Kidney (tissue), 14 donors: Measurements from ENCODE around the gene AGR2. TPM values are rescaled to one million over a fixed set of nuclear protein-coding genes. Genes with fewer than 3 reads are reported as not detected.

Experiments
- DNase-seq, 5 donors: peaks; one replicate each; pipeline ENCODE4 v3.0.0-alpha.2; 2013 to 2020
- FAIRE-seq: peaks from 2 replicates; lab custom pipeline; 2012; peaks lifted over from hg19 to GRCh38; lab: Jason Lieb, UNC
- H3K27ac ChIP-seq, 2 donors: one replicate each; pipeline ENCODE4 v1.7.0; 2013; ENCODE audit warnings: low read depth in 2 of 2, low read length in 2 of 2, inconsistent platforms in 1 of 2
- H3K27me3 ChIP-seq: one replicate; pipeline ENCODE4 v1.7.1; 2013; ENCODE audit warnings: low read length, inconsistent platforms; ENCODE audit not compliant: control insufficient read depth, insufficient read depth
- H3K36me3 ChIP-seq, 3 donors: one replicate each; pipeline versions ENCODE4 v1.7.0 to v1.7.1; 2013; ENCODE audit warnings: low read length in 3 of 3, control low read depth in 1 of 3, inconsistent platforms in 1 of 3; ENCODE audit not compliant: insufficient read depth in 3 of 3, control insufficient read depth in 2 of 3
- H3K4me1 ChIP-seq, 3 donors: one replicate each; pipeline versions ENCODE4 v1.7.0 to v1.7.1; 2013; ENCODE audit warnings: low read length in 3 of 3, inconsistent platforms in 1 of 3, low read depth in 1 of 3; ENCODE audit not compliant: control insufficient read depth in 2 of 3, insufficient read depth in 2 of 3
- H3K4me3 ChIP-seq, 3 donors: one replicate each; pipeline versions ENCODE4 v1.7.0 to v1.8.1; 2013; ENCODE audit warnings: low read length in 3 of 3, control low read depth in 1 of 3, inconsistent platforms in 1 of 3
- H3K9ac ChIP-seq, 3 donors: one replicate each; pipeline versions ENCODE4 v1.7.0 to v1.7.1; 2013; ENCODE audit warnings: low read length in 3 of 3, control low read depth in 1 of 3, inconsistent platforms in 1 of 3
- H3K9me3 ChIP-seq, 3 donors: one replicate each; pipeline versions ENCODE4 v1.7.0 to v1.7.1; 2013; ENCODE audit warnings: low read length in 3 of 3, control low read depth in 1 of 3, inconsistent platforms in 1 of 3; ENCODE audit not compliant: control insufficient read depth in 2 of 3, insufficient read depth in 1 of 3
- intact Hi-C: fragments of 100-400 bp; cut with DNase I; formaldehyde crosslinking; loops from one replicate; pipeline ENCODE4 v1.11.1; 2022
- polyA plus RNA-seq: library from polyadenylated mRNA; stranded (reverse); fragments of 350-450 nt; fragmentation: Illumina TruSeq; extraction: RNeasy Lipid Tissue Mini Kit (QIAGEN cat#74804); gene quantifications from one replicate; pipeline ENCODE4 v1.2.3, GENCODE V29; 2014; ENCODE audit warnings: low read depth, low replicate concordance; ENCODE audit not compliant: insufficient read depth
- total RNA-seq: library from RNA; stranded (reverse); fragmentation: NEBNext Ultra II Directional; extraction: Animal tissue kit (Norgen Biotek cat#: 25700); gene quantifications from one replicate; pipeline ENCODE4 v1.2.1, GENCODE V29; 2021
- TF ChIP-seq, protein P1 (sequence below): IDR thresholded peaks from 3 replicates; pipeline ENCODE4 v1.5.1; 2012; ENCODE audit warnings: mild to moderate bottlenecking, moderate library complexity, borderline replicate concordance; ENCODE audit not compliant: insufficient read depth; ENCODE audit errors: extremely low read depth
- donor health status: control.
- donor health status: control.
- donor health status: control.
- donor health status: control.
- donor health status: control.
- donor health status: DM: yes; HTN: yes; CAD: no.
- donor health status: Normal renal cell carcinoma (clear cell type).

AGR2 gene
- total and polyA plus RNA-seq, 2 donors from 2014 or later: 15.1 to 164 TPM

DNA sequence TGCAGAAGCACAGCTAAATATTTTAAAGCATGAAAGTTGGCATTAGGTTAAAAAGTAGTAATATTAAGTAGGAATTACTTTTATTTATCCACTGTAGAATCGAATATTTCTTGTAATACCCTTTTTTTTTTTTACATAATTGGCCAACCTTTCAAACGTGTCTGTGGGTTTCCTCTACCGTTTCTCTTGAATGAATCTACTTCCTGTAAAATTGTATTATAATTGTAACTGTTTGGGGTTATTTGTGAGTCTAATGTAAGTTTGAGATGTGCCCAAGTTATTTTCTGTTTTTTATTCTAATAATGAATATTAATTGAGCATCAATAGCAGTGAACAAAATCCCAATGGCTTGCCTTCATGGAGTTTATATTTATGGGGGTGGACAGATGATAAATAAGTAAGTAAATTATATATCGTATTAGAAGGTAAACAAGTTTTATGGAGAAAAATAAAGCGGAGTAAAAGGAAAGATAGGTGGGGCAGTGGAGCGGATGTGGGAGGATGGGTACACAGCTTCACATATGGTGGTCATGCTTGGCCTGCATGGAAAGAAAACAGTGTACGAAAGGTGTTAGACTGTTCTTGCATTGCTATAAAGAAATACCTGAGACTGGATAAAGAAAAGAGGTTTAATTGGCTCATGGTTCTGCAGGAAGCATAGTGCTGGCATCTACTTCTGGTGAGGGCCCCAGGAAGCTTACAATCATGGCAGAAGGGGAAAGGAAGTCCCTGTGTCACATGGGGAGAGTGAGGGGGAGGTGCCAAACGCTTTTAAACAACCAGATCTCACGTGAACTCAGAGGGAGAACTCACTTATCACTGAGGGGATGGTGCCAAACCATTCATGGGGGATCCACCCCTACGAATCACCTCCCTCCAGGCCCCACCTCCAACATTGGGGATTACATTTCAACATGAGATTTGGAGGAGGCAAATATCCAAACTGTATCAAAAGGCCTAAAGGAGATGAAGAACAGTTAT lies 45.9 kb downstream of the AGR2 start:
- Histone ChIP-seq H3K36me3 (no peaks in the 10 kb centered on the region), H3K9me3 (no peaks in the 10 kb centered on the region), H3K9ac (no peak overlapping the region), H3K4me1 (peaks cover 0 to 5% (median 0%) of the 10 kb centered on the region in 3 donors), H3K27me3 (no peaks in the 10 kb centered on the region), H3K4me3 (no peak overlapping the region), H3K27ac (no peak overlapping the region)
- TF ChIP-seq, protein P1, sequence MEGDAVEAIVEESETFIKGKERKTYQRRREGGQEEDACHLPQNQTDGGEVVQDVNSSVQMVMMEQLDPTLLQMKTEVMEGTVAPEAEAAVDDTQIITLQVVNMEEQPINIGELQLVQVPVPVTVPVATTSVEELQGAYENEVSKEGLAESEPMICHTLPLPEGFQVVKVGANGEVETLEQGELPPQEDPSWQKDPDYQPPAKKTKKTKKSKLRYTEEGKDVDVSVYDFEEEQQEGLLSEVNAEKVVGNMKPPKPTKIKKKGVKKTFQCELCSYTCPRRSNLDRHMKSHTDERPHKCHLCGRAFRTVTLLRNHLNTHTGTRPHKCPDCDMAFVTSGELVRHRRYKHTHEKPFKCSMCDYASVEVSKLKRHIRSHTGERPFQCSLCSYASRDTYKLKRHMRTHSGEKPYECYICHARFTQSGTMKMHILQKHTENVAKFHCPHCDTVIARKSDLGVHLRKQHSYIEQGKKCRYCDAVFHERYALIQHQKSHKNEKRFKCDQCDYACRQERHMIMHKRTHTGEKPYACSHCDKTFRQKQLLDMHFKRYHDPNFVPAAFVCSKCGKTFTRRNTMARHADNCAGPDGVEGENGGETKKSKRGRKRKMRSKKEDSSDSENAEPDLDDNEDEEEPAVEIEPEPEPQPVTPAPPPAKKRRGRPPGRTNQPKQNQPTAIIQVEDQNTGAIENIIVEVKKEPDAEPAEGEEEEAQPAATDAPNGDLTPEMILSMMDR: no peak
- DNase-seq (no peak), FAIRE-seq (no peak)
- intact Hi-C loops: no loop called here

GRCh38 chr7:16758036-16758435 lies 46.8 kb downstream of the AGR2 start:
- no peaks in the 10 kb centered on the region for H3K36me3 ChIP-seq
- no peak overlapping the region for H3K27ac ChIP-seq
- intact Hi-C loops: no loop called here
- H3K27me3 ChIP-seq: no peaks in the 10 kb centered on the region
- TF ChIP-seq, protein P1: no peak
- FAIRE-seq: no peak
- no peak overlapping the region for H3K9ac ChIP-seq
- no peak for DNase-seq
- peaks cover 0 to 5% (median 0%) of the 10 kb centered on the region in 3 donors for H3K4me1 ChIP-seq
- H3K9me3 ChIP-seq: no peaks in the 10 kb centered on the region
- no peak overlapping the region for H3K4me3 ChIP-seq

DNA sequence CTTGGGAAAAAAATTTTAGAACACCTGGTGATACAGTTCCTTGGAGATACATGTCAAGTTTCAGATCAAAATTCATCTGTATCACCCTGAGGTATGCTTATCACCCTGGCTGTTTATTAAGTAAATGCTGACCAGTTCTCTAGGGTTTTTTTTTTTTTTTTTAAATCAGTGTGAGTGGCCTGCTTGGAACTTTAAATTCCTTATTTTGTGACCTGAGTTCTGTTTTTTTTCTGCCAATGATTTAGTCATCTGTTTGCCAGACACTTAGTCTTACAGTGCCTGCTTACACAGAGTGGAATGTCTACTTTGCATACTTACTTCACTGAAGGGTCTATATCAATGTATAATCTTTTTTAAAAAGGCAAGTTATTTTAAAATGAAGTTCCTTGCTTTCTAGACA lies 49.4 kb downstream of the AGR2 start:
- Histone ChIP-seq H3K9me3 (no peaks in the 10 kb centered on the region), H3K36me3 (no peaks in the 10 kb centered on the region), H3K27ac (no peak overlapping the region), H3K9ac (no peak overlapping the region), H3K4me1 (peaks cover 0 to 5% (median 0%) of the 10 kb centered on the region in 3 donors), H3K4me3 (no peak overlapping the region), H3K27me3 (no peaks in the 10 kb centered on the region)
- intact Hi-C loops: no loop called here
- FAIRE-seq: no peak
- TF ChIP-seq, protein P1: no peak
- no peak for DNase-seq
